ENCODE data around the gene CA9.
A peak's percentile ranks its signal among the peaks of the same experiment; 100 is the strongest.
"Not testable (repeated sequence)": the region's sequence is repeated elsewhere in the genome, so short reads cannot be mapped to it uniquely, and the experiment has no call there.

The CA9 gene

DNA sequence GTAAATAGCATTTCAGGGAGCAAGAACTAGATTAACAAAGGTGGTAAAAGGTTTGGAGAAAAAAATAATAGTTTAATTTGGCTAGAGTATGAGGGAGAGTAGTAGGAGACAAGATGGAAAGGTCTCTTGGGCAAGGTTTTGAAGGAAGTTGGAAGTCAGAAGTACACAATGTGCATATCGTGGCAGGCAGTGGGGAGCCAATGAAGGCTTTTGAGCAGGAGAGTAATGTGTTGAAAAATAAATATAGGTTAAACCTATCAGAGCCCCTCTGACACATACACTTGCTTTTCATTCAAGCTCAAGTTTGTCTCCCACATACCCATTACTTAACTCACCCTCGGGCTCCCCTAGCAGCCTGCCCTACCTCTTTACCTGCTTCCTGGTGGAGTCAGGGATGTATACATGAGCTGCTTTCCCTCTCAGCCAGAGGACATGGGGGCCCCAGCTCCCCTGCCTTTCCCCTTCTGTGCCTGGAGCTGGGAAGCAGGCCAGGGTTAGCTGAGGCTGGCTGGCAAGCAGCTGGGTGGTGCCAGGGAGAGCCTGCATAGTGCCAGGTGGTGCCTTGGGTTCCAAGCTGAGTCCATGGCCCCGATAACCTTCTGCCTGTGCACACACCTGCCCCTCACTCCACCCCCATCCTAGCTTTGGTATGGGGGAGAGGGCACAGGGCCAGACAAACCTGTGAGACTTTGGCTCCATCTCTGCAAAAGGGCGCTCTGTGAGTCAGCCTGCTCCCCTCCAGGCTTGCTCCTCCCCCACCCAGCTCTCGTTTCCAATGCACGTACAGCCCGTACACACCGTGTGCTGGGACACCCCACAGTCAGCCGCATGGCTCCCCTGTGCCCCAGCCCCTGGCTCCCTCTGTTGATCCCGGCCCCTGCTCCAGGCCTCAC lies at the start of gene CA9:
Gene CA9 (plus strand): TSS at position 797 of the 893 bp plus-strand sequence. CDS start 32 bp downstream, at position 829.
- DNase-seq = no peak

GRCh38 chr9:35627575-35627974 lies 46.2 kb upstream of the CA9 start:
- DNase-seq = no peak

- DNase-seq = no peak
Observed at GRCh38 chr9:35628389-35628991, 45.2 kb upstream of the CA9 start.

DNA sequence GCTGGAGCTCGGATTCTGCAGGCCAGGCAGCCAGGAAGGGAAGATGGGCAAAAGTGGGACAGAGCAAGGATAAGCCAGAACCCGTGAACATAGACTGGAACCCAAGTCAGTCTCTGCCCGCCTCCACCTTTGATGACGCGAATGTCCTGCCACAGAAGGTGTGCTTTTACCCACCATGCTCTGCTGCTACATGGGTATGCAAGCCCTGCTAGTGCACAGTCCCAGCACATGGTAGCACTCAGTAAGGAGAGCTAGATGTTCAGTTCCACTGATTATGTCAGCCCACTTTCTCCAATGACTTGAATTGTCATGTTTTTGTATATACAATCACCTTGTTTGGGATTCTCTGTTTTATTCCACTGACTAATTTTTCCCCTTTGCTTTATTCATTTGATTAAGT lies 44.1 kb upstream of the CA9 start:
- no peak for DNase-seq

DNA sequence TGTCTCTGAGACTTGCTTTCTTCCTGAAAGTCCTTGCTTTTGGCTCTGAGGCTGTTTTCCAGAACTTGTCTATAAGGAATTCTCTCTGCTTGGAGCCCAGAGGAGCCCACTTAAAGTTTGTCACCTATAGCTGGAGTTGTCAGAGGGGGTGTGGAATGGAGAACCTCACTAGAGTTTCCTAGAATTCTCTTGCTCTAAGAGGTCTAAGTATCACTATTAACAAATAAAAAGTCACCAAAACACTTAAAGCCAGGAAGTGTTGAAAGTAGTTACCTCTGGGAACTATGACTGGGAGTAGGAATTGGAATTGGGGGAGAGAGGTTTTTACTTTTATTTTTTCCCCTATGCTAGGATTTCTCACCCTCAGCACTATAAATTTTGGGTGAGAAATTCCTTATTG lies 38.0 kb upstream of the CA9 start:
- DNase-seq = no peak

GRCh38 chr9:35636135-35636876 lies 37.4 kb upstream of the CA9 start:
- no peak for DNase-seq

DNA sequence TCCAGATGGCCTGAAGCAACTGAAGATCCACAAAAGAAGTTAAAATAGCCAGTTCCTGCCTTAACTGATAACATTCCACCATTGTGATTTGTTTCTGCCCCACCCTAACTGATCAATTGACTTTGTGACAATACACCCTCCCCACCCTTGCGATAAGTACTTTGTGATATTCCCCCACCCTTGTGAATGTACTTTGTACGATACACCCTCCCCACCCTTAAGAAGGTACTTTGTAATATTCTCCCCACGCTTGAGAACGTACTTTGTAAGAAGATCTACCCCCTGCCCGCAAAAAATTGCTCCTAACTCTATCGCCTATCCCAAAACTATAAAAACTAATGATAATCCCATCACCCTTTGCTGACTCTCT lies 36.9 kb upstream of the CA9 start:
- DNase-seq = not testable (repeated sequence)

- DNase-seq = not testable (repeated sequence)
Observed at GRCh38 chr9:35637427-35637955, 36.2 kb upstream of the CA9 start.

- not testable (repeated sequence) for DNase-seq
Observed at GRCh38 chr9:35638751-35639150, 35.0 kb upstream of the CA9 start.

GRCh38 chr9:35639225-35639624 lies 34.5 kb upstream of the CA9 start:
- DNase-seq = not testable (repeated sequence)

GRCh38 chr9:35639631-35640030 lies 34.1 kb upstream of the CA9 start:
- no peak for DNase-seq

DNA sequence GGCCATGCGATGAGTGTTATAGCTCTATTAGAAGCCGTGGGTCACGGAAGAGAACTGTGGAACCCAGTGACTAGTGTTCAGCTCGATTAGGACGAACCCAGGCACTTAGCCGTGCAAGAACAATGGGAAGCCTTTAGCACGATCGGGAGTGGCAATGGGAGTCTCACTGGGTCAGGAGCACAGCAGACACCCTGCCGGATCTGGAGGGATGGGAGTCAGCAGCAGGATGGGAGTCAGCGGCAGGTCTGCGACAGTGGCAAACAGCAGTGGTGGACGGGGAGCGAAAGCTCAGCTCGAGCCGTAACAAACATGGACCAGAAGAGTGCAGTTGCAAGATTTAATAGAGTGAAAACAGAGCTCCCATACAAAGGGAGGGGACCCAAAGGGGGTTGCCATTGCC lies 33.3 kb upstream of the CA9 start:
- not testable (repeated sequence) for DNase-seq

DNA sequence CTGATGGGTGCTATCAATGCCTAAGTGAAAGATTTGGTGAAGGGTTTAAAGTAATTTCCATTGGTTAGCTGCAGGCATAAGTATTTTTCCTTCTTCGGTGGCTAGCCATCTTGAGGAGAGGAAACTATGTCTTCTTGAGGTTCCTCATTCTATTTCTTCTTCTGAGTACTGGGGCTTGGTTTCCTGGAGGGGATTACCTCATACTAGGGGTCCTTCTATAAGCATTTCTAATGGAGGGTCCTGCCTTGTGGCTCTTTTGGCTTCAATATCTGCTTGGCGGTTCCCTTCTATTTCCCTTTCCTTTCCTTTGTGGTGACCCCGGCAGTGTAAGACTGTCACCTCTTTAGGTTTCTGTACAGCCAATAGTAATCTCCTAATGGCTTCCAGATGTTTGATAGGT lies 32.2 kb upstream of the CA9 start:
- DNase-seq = not testable (repeated sequence)

DNA sequence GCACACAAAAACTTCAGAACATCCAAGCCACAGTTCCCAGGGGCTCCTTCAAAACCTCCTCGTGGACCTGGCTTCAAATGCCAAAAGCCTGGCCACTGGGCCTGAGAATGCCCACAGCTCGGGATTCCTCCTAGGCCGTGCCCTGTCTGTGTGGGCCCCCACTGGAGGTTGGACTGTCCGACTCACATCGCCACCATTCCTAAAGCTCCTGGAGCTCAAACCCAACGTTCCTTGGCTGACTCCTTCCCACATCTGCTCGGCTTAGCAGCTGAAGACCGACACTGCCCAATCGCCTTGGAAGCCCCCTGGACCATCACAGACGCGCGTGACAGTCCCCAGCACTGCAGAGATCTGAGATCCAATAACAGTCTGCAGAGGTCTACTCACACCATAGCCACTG lies 30.7 kb upstream of the CA9 start:
- no peak for DNase-seq

DNA sequence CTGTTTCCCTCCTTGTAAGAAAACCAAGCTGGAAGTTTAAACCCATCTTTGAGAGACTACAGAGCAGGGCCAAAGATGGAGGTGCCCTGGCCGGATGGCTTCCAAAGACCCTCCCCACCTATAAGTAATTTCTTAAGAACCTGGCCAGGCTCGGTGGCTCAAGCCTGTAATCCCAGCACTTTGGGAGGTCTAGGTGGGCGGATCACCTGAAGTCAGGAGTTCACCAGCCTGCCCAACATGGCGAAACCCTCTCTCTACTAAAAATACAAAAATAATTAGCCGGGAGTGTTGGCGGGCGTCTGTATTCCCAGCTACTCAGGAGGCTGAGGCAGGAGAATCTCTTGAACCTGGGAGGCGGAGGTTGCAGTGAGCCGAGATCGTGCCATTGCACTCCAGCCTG lies 28.0 kb upstream of the CA9 start:
- DNase-seq = not testable (repeated sequence)

DNA sequence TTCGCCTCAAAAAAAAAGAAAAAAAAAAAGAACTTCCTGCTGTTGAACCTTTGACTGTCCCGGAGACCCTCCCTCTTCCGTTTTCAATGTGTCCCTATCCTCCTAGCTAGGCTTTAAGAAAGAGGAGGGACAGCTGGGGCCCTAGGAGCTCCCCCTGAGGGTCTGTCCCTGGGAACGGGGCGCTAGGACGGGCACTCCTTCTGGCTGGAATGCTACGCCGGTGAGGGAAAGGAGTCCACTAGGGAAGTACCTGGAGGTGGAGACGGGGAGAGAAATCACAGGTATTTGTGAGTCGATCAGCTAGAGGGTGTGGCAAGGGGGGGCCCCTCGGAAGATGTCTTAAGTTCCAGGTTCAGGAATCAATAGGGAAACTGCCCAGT lies 27.6 kb upstream of the CA9 start:
- no peak for DNase-seq

GRCh38 chr9:35646533-35647265 lies 27.0 kb upstream of the CA9 start:
- peak; percentile 88 to 89 for DNase-seq

DNA sequence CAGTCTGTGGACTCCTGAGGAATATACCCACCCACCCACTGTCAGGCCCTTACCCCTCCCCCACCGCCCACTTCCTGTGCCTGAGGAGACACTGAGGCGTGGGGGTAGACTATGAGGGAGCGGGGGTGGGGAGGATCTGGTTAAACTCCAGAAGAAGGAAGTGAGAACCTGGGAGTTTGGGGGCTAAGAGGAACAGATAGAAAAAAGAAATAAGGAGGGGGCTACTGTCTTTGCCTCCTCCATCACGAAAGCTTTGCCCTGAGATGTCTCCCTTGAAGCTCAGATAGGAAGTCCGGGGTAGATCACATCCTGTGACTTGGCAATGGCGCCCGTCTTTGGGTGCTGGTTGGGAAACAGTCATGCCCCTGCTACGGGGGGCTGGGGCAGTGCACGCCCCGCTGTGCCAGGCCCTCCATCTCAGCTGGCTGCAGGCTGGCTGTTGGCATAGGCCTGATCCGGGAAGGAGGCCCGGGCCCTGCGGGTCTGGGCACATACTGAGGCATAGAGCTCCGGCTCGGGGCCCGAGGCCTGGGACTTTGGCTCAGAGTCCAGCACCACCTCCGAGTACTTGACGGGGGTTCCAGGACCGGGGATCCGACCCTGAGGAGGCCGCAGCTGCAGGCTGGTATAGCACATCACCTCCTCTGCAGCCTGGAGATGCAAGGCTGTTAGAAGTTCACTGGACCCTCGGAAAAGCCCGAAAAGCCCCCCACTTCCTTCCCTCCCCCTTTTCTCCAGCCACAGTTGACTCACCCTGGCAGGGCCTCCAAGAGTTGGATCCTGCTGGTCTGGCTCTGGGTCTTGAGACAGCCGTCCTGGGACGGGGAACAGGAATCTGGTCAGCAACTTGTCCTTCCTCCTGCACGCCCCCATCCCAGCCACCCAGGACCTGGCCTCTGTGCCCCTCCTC lies 24.0 kb upstream of the CA9 start:
- peak; percentile 53 to 64 for DNase-seq

- DNase-seq = no peak
Observed at GRCh38 chr9:35650341-35651158, 23.2 kb upstream of the CA9 start, which contains the start of gene SIT1. TSS of gene SIT1 (minus strand) at chr9:35650931. CDS start at chr9:35650853, 78 bp downstream.

Measured in activated CD4-positive, alpha-beta T cell treated with anti-CD3 and anti-CD28 coated beads for 4 hours (primary cell).